ENCODE data around the gene UGT1A7. TPM values are rescaled to one million over a fixed set of nuclear protein-coding genes. Genes with fewer than 3 reads are reported as not detected.
A peak's percentile ranks its signal among the peaks of the same experiment; 100 is the strongest.
"Not testable (repeated sequence)": the region's sequence is repeated elsewhere in the genome, so short reads cannot be mapped to it uniquely, and the experiment has no call there.

Gene UGT1A7
- total RNA-seq: 7.7 TPM

DNA sequence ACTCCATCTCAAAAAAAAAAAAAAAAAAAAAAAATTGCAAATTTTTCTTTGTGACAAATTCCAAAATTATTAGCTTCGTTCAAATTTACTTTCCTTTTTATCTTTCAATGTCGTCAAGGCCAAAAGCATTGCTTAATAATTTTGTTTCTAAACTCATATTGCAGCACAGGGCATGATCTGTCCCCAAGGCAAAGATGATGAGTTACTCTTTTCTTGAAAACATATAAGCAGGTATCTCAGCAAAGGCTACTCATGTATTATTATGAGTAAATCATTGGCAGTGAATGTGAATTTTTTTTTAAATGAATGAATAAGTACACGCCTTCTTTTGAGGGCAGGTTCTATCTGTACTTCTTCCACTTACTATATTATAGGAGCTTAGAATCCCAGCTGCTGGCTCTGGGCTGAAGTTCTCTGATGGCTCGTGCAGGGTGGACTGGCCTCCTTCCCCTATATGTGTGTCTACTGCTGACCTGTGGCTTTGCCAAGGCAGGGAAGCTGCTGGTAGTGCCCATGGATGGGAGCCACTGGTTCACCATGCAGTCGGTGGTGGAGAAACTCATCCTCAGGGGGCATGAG is at the start of gene UGT1A7:
Gene UGT1A7, plus strand, starts transcription at position 381 of the 579 bp plus-strand sequence. Its CDS starts 37 bp downstream, at position 418.
- DNase-seq (ENCODE audit: low spot score): no peak

DNA sequence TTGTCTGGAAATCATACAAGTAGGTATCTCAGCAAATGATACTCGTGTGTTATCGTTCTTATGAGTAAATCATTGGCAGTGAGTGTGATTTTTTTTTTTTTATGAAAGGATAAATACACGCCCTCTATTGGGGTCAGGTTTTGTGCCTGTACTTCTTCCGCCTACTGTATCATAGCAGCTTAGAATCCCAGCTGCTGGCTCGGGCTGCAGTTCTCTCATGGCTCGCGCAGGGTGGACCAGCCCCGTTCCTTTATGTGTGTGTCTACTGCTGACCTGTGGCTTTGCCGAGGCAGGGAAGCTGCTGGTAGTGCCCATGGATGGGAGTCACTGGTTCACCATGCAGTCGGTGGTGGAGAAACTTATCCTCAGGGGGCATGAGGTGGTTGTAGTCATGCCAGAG is 45.4 kb upstream of the UGT1A7 start, which contains the start of gene UGT1A10:
Gene UGT1A10, plus strand, starts transcription at position 143 of the 400 bp plus-strand sequence. Its CDS starts 75 bp downstream, at position 218.
- not testable (repeated sequence) for DNase-seq (ENCODE audit: low spot score)

DNA sequence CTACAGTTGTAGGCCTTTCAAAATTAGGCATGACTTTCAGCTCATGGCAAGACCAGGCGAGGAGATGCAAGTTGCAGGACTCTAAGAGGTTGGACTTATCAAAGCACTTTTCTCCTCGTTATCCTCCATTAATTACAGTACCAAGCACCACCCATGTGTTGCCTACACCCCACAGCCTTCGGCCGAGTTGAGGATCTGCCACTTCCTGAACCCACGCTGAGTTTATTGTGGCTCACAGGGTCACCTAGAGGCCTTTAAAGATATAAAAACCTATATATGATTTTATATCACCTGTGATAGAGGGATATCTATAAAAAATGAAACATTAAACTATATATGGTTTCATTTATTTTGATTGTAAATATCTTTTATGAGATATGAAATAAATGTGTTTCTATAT is 42.9 kb upstream of the UGT1A7 start:
- no peak for DNase-seq (ENCODE audit: low spot score)

DNA sequence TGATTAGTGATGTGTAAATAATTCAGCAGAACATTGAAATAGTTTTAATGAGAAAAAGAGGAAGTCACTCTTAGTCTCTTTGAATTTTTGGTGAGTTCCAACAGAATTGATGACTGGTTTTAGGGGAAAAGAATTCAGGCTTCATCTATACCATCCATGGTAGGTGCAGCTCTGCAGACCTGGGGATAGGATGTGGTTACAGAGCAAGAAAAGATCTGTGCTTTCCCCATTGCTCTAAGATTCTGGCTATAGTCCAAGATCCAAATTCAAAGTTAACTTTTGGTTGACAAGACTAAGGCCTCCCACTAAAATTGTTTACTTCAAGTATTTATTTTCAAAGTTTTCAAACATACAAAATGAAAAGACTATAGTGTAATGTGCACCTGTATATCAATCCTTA is 41.8 kb upstream of the UGT1A7 start:
- no peak for DNase-seq (ENCODE audit: low spot score)

DNA sequence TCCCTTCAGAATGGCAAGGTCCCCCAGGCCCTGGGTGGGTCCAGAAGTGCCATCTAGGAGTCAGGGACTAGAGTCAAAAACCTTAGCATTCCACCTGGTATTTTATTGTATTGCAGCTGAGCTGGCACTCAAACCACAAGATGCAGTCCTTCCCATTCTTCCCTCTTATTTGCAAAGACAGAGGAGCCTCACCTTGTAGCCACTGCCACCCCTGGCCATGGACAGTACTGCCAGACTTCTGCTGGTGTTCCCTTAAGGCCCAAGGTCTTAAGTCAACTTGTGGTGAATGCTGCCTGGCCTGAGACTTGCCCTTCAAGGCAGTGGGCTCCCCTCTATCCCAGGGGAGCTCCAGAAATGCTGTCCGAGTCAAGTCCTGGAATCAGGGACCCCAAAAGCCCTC is 38.6 kb upstream of the UGT1A7 start:
- DNase-seq (ENCODE audit: low spot score): no peak

DNA sequence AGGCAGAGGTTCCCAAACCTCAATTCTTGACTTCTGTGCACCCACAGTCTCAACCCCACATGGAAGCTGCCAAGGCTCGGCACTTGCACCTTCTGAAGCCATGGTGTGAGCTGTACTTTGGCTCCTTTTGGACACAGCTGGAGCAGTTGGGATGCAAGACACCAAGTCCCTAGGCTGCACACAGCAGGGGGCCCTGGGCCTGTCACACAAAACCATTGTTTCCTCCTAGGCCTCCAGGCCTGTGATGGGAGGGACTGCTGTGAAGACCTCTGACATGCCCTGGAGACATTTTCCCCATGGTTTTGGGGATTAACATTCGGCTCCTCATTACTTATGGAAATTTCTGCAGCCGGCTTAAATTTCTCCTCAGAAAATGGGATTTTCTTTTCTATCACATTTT is 35.7 kb upstream of the UGT1A7 start:
- not testable (repeated sequence) for DNase-seq (ENCODE audit: low spot score)

GRCh38 chr2:233650981-233651380 is 30.7 kb upstream of the UGT1A7 start:
- peak; percentile 80 for DNase-seq (ENCODE audit: low spot score)

DNA sequence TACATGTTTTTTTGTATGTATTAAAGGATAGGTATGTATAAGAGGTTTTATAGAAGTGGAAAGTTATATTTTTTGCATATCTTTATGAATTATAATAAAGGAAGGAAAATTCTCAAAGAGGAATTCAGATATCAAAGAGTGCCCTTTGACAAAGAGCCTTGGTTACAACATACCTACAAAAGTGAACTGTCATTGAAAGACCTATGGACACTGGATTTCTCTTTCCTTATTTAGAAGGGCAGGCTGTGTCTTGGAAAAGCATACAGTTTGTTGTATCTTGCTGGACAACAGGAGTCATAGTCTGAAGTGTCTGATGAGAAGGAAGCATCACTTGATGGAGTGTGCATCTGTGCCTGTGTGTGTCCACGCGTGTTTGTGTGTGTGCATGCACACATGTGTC is 30.3 kb upstream of the UGT1A7 start:
- no peak for DNase-seq (ENCODE audit: low spot score)

DNA sequence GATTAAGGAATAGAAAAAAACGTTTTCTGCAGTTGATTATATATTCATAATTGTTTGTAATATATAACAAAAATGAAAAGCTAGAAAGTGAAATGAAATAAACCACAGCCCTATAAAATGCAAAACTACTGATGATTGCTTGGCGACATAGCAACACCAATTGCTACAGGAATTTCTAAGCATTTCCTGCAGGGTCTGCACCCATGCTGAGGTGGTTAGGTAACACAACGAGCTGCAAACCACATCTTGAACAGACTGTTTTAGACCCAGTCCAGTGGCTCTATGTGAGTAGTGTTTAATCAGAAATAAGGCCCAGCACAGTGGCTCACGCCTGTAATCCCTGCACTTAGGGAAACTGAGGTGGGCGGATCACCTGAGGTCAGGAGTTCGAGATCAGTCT is 27.2 kb upstream of the UGT1A7 start:
- no peak for DNase-seq (ENCODE audit: low spot score)

DNA sequence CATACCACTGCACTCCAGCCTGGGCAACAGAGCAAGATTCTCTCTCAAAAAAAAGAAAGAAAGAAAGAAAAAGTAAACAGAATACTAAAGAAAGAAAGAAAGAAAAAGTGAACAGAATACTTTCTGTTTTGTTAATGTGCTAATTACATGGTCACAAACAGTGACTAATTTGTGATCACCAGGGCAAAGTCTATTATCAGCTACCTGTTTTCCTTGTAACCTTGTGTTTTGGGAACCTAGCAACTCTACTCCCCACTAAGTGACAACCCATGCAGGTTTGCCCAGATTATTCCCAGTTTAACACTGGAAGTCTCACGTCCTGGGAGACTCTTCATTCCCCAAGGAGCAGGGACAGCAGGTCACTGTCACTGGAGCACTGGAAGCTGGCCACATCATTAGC is 26.7 kb upstream of the UGT1A7 start:
- DNase-seq (ENCODE audit: low spot score): no peak

DNA sequence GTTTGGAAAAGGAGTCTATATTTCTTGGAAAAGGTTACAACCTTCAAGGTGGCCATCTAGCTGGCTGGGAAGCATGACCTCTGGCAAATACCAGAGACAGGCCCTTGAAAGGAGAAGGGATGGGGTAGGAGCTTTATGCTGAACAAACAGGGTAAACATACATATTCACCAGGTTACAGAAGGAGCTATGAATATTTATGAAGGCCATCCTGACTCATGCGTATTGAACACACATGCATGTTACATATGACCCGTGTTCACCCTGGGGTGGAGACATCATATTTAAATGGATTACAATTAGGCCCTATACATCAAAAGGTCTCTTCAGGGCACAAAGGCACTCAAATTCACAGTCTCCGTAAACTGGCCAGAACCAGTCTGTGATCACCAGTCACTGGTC is 25.8 kb upstream of the UGT1A7 start:
- DNase-seq (ENCODE audit: low spot score): not testable (repeated sequence)

DNA sequence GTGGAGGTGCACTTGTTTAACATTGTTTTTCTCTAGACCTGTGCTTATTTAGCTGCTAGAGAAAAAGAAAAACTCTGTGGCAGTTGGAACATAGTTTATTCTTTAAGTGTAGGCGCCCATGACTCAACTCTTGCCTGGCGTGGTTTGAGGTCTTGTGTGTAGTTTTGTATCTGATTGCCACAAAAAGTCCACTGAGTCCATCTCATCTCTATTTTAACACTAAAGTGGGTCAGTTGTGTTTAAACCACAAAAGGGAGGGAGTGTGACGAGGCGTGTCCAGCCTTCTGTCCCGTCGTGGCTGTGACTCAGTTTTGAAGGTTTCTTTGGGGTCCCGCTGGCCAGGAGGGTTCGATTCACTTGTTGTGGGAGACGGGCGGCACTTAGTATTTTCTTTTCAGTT is 25.3 kb upstream of the UGT1A7 start:
- DNase-seq (ENCODE audit: low spot score): no peak

GRCh38 chr2:233658610-233659009 is 23.1 kb upstream of the UGT1A7 start:
- DNase-seq (ENCODE audit: low spot score): no peak

GRCh38 chr2:233663911-233664310 is 17.8 kb upstream of the UGT1A7 start:
- DNase-seq (ENCODE audit: low spot score): no peak

GRCh38 chr2:233668605-233669260 is 13.0 kb upstream of the UGT1A7 start:
- DNase-seq (ENCODE audit: low spot score): no peak

- DNase-seq (ENCODE audit: low spot score): no peak
These were observed 10.2 kb upstream of the UGT1A7 start, which contains the start of gene UGT1A9 for GRCh38 chr2:233671290-233672161. UGT1A9 (plus strand) TSS chr2:233671898; CDS start chr2:233671935, 37 bp downstream.

DNA sequence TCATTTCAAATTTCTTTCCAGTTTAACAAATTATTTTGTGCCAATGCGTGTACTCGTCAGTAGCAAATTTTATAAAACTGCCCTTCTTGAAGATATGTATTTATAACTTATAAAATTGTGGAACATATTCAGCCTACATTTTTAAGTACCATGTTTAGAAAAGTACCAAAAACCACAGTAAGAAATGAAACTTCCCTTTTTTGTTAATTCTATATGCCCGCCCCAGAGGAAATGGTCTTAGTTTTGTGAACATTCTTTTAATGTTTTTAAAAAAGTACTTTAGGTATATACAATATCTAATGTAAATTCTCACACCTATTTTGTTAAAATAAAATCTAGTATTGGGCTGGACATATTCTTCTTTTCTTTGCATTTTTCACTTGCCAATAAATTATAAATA is 8.8 kb upstream of the UGT1A7 start:
- no peak for DNase-seq (ENCODE audit: low spot score)

GRCh38 chr2:233673896-233674295 is 7.8 kb upstream of the UGT1A7 start:
- no peak for DNase-seq (ENCODE audit: low spot score)

DNA sequence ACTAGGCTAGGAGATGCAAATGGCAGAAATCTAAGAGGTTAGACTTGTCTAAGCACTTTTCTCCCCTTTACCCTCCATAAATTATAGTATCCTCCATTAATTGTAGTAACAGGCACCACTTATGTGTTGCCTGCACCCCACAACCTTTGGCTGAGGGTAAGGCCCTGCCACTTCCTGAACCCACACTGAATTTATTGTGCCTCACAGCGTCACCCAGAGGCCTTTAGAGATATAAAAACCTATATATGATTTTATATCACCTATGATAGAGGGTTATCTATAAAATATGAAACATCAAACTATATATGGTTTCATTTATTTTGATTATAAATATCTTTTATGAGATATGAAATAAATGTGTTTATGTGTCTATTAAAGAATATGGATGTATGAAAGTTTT is 7.4 kb upstream of the UGT1A7 start:
- no peak for DNase-seq (ENCODE audit: low spot score)

GRCh38 chr2:233674995-233675394 is 6.7 kb upstream of the UGT1A7 start:
- no peak for DNase-seq (ENCODE audit: low spot score)

- DNase-seq (ENCODE audit: low spot score): no peak
These were observed 5.7 kb upstream of the UGT1A7 start for GRCh38 chr2:233676046-233676445.

DNA sequence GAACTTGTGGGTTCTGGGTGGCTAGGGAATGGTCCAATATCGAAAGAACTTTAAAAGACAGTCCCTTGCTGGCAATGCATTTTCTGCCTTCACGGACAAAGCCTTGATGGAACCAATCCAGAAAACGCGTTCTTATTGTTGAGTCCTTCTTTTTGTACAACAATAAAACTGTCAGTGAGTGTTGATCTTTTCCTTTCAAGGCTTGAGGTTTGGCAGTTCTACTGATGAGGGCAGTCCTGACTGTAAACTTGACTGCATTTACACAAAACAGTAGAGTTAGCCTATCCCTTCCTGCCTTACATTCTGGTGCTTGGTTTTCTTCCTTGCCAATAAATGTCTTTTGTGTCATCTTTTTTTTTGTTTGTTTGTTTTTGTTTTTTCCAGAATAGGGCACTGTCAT is 2.5 kb upstream of the UGT1A7 start:
- DNase-seq (ENCODE audit: low spot score): no peak
